NK-92 treated with Interleukin-12 subunit alpha and Interleukin-12 subunit beta, amount 100 ng/mL, for 24 hours (cell line): ENCODE results near the gene SCN4A.
A peak's percentile ranks its signal among the peaks of the same experiment; 100 is the strongest.
"Not testable (repeated sequence)": the region's sequence is repeated elsewhere in the genome, so short reads cannot be mapped to it uniquely, and the experiment has no call there.

Experiments
- DNase-seq: peaks from one replicate; lab custom pipeline; 2025; lab: John Stamatoyannopoulos, UW

Gene SCN4A

GRCh38 chr17:63972796-63973195 is at the start of gene SCN4A:
SCN4A (minus strand) TSS chr17:63972918; CDS start chr17:63972841, 77 bp downstream.
- DNase-seq, result no peak

DNA sequence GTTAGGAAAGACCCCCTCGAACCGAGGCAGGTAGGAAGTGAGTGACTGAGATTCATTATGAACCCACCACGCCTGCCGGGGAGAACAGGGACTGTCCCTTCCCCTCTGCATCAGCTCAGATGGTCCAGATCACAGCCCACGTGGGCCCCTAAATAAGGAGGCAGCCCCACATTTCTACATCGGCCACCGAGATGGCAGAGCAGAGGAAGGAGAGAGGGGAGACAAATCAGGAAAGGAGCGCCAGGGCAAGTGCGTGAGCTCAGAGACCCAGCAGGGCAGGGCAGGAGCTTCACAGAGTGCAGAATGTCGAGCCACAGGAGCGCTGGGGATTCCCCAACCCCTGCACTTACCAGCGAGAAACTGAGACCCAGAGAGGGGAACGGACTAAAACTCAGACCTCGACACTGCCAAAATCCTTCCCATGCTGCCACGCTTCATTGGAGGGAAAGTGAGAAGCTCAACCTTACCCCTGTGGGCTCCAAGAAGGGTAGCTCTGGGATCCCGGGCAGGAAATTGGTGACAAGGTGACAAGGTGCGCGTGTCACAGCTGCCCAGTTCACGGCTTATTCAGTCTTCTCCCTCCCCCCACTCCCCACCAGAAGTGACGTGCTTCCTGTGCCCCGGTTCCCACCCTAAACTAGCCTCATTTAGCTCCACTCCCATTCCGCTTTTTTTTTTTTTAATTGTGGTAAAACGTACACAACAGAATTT is 47.5 kb upstream of the SCN4A start, which contains the start of gene ICAM2:
ICAM2 (minus strand) TSS at position 578 of the 711 bp plus-strand sequence. CDS start 13,942 bp downstream, outside the sequence.
- peak; percentile 88 for DNase-seq

DNA sequence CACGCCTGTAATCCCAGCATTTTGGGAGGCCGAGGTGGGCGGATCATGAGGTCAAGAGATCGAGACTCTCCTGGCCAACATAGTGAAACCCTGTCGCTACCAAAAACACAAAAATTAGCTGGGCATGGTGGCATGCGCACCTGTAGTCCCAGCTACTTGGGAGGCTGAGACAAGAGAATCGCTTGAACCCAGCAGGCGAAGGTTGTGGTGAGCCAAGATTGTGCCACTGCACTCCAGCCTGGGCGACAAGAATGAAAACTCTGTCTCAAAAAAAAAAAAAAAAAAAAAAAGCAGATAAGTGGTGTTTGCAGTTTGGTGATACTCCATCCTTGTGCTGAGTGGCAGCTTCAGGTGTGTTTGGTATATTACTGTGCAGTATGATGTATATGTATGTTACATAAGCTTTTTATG is 46.8 kb upstream of the SCN4A start:
- DNase-seq, result not testable (repeated sequence)

GRCh38 chr17:64017381-64017980 is 44.8 kb upstream of the SCN4A start:
- no peak for DNase-seq

- no peak for DNase-seq
Measured at GRCh38 chr17:64016974-64017373, 44.3 kb upstream of the SCN4A start.

DNA sequence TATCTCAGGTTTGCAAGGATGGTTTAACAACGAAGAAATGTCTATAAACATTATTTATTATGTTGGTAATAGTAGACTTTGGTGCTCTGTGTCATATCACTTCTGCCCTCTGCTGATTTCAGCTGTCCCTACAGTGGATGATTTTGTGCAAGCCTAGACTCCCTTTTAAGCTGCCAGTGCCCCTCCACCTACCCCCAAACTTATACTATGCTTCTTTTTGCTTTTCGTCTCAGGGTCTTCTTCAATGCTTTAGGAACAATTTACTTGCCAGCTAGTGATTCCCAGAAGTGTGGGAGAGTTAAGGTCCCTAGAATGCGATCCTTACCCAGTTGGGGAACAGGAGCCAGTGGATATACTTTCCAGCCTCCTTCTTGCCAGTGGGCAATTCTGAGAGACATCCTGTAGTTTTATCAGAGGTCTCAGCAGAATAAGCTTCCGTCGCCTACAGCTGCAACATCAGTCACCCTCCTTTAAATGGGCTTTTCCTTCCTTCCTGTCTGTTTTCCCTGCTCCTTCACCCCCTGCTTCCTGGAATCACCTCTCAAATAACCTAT is 43.6 kb upstream of the SCN4A start:
- no peak for DNase-seq

DNA sequence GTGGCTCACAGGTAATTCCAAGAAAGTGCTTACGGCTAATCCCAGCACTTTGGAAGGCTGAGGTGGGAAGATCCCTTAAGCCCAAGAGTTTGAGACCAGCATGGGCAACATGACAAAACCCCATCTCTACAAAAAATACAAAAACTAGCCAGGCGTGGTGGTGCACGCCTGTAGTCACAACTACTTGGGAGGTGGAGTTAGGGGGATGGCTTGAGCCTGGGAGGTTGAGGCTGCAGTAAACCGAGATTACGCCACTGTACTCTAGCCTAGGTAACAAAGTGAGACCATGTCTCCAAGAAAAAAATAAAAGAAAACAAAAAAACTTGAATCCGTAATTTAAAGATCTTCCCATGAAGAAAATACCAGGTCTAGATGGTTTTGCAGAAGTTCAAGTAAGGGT is 42.7 kb upstream of the SCN4A start:
- no peak for DNase-seq

- no peak for DNase-seq
Measured at GRCh38 chr17:64009571-64010402, 37.1 kb upstream of the SCN4A start.

GRCh38 chr17:64008830-64009229 is 36.1 kb upstream of the SCN4A start:
- DNase-seq, result no peak

- no peak for DNase-seq
Measured at GRCh38 chr17:64008346-64008745, 35.6 kb upstream of the SCN4A start.

GRCh38 chr17:64007838-64008282 is 35.1 kb upstream of the SCN4A start:
- DNase-seq, result no peak

GRCh38 chr17:64007089-64007837 is 34.5 kb upstream of the SCN4A start:
- DNase-seq, result not testable (repeated sequence)

DNA sequence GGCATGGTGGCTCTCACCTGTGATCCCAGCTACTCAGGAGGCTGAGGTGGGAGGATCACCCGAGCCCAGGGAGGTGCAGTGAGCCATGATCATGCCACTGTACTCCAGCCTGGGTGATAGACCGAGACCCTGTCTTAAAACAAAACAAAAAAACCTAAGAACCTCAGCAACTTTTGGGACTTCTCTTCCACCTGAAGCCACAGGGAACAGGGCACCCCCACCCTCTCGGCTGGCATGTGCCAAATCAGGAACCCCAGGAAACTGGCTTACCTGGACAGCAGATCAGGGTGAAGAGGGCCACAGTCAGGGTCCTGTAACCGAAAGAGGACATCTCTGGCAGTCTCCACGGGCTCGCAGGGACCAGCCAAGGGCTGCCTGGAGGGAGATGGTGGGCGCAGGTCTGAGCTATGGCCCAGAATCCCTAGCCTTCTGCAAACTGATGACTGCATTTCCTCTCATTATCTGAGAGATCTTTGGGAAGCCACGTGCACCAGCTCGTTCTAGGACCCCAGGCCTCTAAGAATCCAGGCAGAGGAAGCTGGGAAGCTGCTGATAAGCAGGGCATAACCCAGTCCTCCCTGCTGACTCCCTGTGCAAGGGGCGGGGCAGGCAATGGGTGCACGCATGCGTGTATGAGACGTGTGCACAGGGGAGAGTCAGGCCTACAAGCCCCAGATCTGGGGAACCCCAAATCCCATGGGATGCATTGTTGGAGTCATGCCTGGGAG is 33.8 kb upstream of the SCN4A start:
- no peak for DNase-seq

DNA sequence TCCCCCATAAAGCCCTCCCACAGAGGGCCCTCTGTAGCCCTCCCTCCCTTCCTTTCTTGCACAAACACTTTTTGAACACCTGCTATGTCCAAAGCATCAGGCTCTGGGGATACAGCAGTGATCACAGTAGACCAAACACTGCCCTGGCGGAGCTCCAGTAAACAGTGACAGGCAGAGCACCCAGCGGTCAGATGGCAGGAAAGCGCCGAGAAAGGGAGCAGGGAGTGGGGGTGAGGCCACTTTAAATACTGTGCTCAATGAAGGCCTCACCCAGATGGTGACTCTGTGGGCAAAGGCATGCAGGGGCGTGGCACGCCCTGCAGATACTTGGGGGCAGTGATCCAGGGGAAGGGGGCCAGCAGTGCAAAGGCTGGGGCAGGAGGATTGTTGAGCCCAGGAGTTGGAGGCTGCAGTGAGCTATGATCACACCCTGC is 33.0 kb upstream of the SCN4A start:
- DNase-seq, result no peak

DNA sequence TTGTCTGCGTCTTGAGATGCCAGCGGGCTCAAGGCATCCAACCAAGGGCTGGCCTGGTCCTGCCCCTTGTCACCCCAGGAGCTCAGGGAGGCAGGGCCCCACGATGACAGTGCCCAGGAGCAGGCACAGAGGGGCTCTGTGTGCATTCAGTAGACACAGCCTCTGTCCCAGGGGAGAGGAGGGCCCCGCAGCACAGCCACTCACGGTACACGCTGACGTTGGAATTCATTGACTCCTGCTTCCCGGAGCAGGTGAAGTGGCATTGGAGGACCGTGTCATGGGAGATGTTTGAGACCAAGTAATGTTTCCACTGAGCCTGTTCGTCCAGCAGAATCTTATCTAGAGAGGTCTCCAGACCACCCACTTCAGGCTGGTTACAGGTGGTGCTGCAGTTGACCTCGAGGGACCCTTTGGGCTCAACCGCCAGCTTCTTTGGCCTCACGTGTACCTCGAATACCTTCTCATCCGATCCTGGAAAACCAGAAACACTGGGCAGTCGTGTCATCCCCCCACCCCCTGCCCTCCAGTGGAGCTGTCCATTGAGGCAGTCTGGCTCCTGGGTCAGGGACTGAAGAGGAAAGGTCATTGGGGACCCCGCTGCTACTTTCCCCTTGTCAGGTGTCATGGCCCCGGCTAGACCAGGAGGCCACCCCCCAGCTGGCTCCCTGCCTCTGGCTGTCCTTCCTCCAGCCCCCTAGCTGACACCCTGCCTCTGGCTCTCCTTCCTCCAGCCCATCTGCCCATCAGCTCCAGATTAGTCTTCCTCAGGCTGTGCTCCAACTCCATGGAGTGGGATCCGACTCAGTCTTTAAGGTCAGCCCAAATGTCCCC is 32.4 kb upstream of the SCN4A start:
- DNase-seq, result no peak

DNA sequence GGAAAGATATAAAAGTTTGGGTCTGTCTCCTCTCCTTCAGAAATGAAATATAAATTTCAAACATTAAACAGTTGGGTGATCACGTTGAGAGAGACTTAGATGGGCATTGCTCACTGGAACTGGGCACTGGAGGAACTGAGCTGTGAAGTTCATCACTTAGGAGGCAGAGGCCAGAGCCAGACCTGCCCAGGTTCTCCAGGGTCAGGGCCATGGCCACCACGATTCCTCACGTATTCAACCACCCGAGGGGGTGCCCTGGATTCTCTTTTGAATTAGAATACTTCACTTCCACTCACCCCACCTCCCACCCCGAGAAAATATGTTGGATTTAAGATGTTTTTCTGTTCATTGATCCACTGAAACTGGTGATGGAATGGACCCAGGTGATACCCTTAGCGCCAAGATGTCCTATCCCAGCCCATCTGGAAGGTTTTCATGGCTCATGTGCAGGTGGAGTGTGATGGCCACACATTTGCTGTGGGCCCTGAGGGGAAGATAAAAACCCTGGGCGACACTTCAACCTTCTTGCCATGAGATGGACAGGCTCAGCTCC is 31.6 kb upstream of the SCN4A start:
- no peak for DNase-seq

DNA sequence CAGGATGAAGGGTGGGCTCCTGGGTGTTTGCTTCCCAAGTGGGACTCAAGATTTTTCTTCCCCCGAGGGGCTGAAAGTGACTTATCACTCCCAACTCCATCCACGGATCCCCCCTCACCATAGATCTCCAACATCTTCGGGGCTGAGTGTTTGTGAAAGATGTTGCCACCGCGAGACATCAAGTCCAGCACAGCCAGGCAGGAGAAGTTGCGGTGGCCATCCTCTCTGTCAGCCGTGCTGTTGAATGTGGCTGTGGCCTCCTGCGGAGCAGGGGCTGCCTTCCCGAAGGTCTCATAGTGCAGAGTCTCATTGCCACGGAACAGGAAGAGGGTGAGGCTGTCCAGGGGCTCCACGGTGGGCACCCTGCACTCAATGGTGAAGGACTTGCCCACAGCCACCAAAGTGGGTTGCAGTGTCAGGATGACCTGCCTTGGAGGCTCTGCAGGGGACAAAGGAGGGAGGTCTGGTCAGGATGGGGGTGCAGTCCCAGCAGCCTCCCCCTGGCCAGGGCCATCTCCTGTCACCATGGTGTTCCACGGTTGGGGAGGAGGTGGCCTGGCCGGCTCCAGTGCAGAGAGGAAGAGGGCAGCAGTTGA is 30.9 kb upstream of the SCN4A start:
- DNase-seq, result no peak

GRCh38 chr17:64002658-64003525 is 30.2 kb upstream of the SCN4A start:
- no peak for DNase-seq
